ENCODE measurements around the gene TOP2A. TPM values are rescaled to one million over a fixed set of nuclear protein-coding genes. Genes with fewer than 3 reads are reported as not detected.

Gene TOP2A
- total RNA-seq, 1 experiment from 2014 or later: 230 TPM

DNA sequence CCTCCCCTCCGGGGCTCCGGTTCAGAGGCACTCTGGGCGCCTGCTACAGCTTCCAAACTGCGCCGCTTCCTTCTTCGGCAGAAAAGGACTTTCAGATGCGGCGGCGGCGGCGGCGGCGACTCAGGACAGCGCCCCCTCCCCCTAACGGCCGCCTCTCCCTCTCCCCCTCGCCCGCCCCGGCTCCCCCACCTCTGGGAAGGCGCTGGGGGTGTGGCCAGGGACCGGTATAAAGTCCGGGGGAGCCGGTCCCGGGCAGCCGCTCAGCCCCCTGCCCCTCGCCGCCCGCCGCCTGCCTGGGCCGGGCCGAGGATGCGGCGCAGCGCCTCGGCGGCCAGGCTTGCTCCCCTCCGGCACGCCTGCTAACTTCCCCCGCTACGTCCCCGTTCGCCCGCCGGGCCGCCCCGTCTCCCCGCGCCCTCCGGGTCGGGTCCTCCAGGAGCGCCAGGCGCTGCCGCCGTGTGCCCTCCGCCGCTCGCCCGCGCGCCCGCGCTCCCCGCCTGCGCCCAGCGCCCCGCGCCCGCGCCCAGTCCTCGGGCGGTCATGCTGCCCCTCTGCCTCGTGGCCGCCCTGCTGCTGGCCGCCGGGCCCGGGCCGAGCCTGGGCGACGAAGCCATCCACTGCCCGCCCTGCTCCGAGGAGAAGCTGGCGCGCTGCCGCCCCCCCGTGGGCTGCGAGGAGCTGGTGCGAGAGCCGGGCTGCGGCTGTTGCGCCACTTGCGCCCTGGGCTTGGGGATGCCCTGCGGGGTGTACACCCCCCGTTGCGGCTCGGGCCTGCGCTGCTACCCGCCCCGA, 25.7 kb upstream of the TOP2A start, which contains the start of gene IGFBP4:
IGFBP4 (plus strand) TSS at position 255 of the 792 bp plus-strand sequence; CDS start at position 541, 286 bp downstream.
- H4K5ac ChIP-seq (ENCODE audit: insufficient read length, low read depth, low read length): no peak within 1 kb of the TSS
- Mint-ChIP-seq H3K4me1 (peaks cover 30 to 36% of the 10 kb centered on the region in 2 experiments), H3K9me3 (no peaks in the 10 kb centered on the region; a peak in 1 of 5 replicates), H3K36me3 (ENCODE audit: insufficient read depth in 1 of 3, low read depth in 3 of 3) (peaks cover 0 to 6% (median 0%) of the 10 kb centered on the region in 3 experiments; a peak in 3 of 7 replicates), H3K4me3 (peak within 1 kb of the TSS; percentile 73 to 94), H3K27me3 (ENCODE audit: low read depth) (peaks cover 23% of the 10 kb centered on the region), H3K27ac (no peak within 1 kb of the TSS)
- no peaks in the 10 kb centered on the region for H4K20me1 ChIP-seq (ENCODE audit: control insufficient read depth, insufficient read depth, insufficient read length)
- no peak within 1 kb of the TSS for H3K56ac ChIP-seq (ENCODE audit: insufficient read length, low read depth, low read length)
- no peak within 1 kb of the TSS for H4K91ac ChIP-seq (ENCODE audit: insufficient read length, low read depth, low read length)
- peak within 1 kb of the TSS; percentile 85 for H3K14ac ChIP-seq (ENCODE audit: insufficient read depth, low read length)
- no peaks in the 10 kb centered on the region for H3K9me3 ChIP-seq (ENCODE audit: control insufficient read depth, low read depth, low read length)
- H3K18ac ChIP-seq (ENCODE audit: insufficient read length, low read depth, low read length): peak within 1 kb of the TSS; percentile 48
- no peak within 1 kb of the TSS for H2BK120ac ChIP-seq (ENCODE audit: low read depth, low read length, poor library complexity, severe bottlenecking)
- H2BK20ac ChIP-seq (ENCODE audit: low read depth, low read length, poor library complexity, severe bottlenecking): no peak within 1 kb of the TSS
- H3K4ac ChIP-seq (ENCODE audit: low read depth, low read length): no peak within 1 kb of the TSS
- H2BK15ac ChIP-seq (ENCODE audit: low read depth, low read length): no peak within 1 kb of the TSS; the same call in 1 of the 2 replicates
- TF ChIP-seq, protein P1, sequence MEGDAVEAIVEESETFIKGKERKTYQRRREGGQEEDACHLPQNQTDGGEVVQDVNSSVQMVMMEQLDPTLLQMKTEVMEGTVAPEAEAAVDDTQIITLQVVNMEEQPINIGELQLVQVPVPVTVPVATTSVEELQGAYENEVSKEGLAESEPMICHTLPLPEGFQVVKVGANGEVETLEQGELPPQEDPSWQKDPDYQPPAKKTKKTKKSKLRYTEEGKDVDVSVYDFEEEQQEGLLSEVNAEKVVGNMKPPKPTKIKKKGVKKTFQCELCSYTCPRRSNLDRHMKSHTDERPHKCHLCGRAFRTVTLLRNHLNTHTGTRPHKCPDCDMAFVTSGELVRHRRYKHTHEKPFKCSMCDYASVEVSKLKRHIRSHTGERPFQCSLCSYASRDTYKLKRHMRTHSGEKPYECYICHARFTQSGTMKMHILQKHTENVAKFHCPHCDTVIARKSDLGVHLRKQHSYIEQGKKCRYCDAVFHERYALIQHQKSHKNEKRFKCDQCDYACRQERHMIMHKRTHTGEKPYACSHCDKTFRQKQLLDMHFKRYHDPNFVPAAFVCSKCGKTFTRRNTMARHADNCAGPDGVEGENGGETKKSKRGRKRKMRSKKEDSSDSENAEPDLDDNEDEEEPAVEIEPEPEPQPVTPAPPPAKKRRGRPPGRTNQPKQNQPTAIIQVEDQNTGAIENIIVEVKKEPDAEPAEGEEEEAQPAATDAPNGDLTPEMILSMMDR (conservative IDR thresholded peaks at IDR 0.05): peak; percentile 35; the same call in 2 of the 3 replicates
- H3K79me1 ChIP-seq (ENCODE audit: insufficient read depth, low read depth, low read length, poor library complexity, severe bottlenecking): no peaks in the 10 kb centered on the region
- no peak within 1 kb of the TSS for H2BK5ac ChIP-seq (ENCODE audit: insufficient read length, low read length)
- H3K27me3 ChIP-seq (ENCODE audit: insufficient read depth, low read length): no peaks in the 10 kb centered on the region
- no peak within 1 kb of the TSS for H4K8ac ChIP-seq (replicated peaks; ENCODE audit: insufficient read length, low read depth, low read length)
- no peak within 1 kb of the TSS for H3T11ph ChIP-seq (ENCODE audit: low read length)
- no peak within 1 kb of the TSS for H2AFZ ChIP-seq (ENCODE audit: low read length)
- peaks cover 9% of the 10 kb centered on the region for H3K4me1 ChIP-seq (ENCODE audit: insufficient read depth, low read length)
- H2BK12ac ChIP-seq (ENCODE audit: insufficient read length, low read depth, low read length): no peak within 1 kb of the TSS
- H3K23ac ChIP-seq (ENCODE audit: insufficient read length, low read depth, low read length): no peak within 1 kb of the TSS
- H2AK5ac ChIP-seq (ENCODE audit: insufficient read length, low read length): no peak within 1 kb of the TSS
- peak within 1 kb of the TSS; percentile 78 for H3K4me2 ChIP-seq (ENCODE audit: insufficient read depth, insufficient read length, low read length)
- no peak within 1 kb of the TSS for H3K27ac ChIP-seq (ENCODE audit: insufficient read length, low read depth, low read length)
- no peaks in the 10 kb centered on the region; the same call in 1 of the 2 replicates for H3K79me2 ChIP-seq (ENCODE audit: insufficient read depth, low read length)
- no CpG with 5 or more reads among the region's 98 CpGs for WGBS (ENCODE audit: extremely low coverage, insufficient read length, low lambda C conversion rate)
- H3K23me2 ChIP-seq (ENCODE audit: insufficient read length, low read depth, low read length, poor library complexity, severe bottlenecking): peaks cover 19% of the 10 kb centered on the region
- DNase-seq: peak; percentile 89
- peak within 1 kb of the TSS; percentile 61 for H3K9ac ChIP-seq (ENCODE audit: extremely low read depth, insufficient read length, low read length)
